Astrocyte of the spinal cord (primary cell): ENCODE measurements around the gene MIDN.
A peak's percentile ranks its signal among the peaks of the same experiment; 100 is the strongest.

Experiments used
- DNase-seq: peaks from one replicate; pipeline ENCODE4 v3.0.0; 2011; ENCODE audit warnings: low read depth, low spot score
- H3K4me3 ChIP-seq: 2 replicates; pipeline ENCODE4 v1.5.1; 2011; ENCODE audit warnings: low read depth, mild to moderate bottlenecking, low read length, moderate library complexity
- in situ Hi-C: cut with HindIII; loops from 2 replicates; pipeline ENCODE4 v1.10.0; 2017; ENCODE audit warnings: low sequenced_read_pairs
- TF ChIP-seq, protein P1 (sequence below): IDR thresholded peaks from 2 replicates; pipeline ENCODE4 v1.5.1; 2012; ENCODE audit warnings: low read depth, mild to moderate bottlenecking, low read length, inconsistent platforms

MIDN gene

DNA sequence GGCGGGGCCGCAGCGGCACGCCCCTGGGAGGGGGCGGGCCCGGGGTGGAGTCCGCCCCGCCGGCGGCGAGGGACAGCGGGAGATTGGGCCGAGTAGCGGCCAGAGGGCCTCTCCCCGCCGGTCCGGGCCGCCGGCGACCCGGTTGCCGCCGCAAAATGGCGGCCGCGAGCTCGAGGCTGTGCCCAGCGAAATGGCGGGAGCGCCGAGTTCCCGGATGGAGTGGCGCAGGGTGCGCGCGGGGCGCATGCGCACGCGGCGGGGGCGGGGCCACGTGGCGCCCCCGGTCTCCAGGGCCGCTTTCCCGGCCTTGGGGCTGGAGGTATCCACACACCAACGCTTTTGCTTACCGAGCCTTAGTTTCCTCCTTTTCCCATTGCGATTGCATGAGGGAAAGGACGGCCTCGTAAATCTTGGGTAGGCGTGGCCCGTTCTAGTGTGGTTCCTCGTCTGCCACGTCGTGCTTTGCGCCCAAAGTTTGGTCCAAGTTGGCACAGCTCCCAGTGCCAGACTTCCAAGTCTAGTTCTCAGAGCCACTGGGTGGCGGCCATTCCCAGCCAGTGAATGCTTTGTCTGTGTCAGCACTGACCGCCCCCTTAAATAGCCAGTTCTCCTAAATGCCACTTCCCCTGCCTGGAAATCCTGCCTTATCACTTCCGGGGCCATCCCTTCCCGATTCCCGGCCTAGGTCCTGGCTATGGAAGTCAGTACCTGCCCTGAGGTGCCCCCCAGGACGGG is 21.3 kb downstream of the MIDN start:
- peak; percentile 87 for DNase-seq
- in situ Hi-C loops, result no loop called here
- peak overlapping the region; percentile 47 for H3K4me3 ChIP-seq
- TF ChIP-seq, protein P1, sequence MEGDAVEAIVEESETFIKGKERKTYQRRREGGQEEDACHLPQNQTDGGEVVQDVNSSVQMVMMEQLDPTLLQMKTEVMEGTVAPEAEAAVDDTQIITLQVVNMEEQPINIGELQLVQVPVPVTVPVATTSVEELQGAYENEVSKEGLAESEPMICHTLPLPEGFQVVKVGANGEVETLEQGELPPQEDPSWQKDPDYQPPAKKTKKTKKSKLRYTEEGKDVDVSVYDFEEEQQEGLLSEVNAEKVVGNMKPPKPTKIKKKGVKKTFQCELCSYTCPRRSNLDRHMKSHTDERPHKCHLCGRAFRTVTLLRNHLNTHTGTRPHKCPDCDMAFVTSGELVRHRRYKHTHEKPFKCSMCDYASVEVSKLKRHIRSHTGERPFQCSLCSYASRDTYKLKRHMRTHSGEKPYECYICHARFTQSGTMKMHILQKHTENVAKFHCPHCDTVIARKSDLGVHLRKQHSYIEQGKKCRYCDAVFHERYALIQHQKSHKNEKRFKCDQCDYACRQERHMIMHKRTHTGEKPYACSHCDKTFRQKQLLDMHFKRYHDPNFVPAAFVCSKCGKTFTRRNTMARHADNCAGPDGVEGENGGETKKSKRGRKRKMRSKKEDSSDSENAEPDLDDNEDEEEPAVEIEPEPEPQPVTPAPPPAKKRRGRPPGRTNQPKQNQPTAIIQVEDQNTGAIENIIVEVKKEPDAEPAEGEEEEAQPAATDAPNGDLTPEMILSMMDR, result peak; percentile 11

DNA sequence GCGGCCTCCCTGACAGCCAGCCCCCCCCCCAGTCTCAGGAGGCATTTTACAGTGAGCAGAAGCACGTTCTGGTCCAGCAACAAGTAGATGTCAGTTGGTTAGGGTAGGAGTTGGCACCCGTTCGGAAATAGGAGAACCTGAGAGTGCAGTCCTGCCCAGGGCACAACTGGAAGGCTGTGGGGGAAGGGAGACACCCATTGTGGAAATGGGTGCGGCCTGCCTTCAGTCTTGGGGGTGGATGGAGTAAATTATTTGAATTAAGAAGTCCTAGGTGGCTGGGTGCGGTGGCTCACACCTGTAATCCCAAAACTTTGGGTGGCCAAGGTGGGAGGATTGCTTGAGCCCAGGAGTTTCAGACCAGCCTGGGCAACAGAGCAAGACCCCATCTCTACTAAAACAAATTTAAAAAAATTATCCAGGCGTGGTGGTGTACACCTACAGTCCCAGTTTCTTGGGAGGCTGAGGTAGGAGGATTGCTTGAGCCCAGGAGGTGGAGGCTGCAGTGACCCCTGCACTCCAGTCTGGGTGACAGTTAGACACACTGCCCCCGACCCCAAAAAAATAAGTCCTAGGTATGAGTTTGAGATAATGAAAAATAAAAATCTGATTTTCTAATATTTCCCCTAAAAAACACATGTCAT is 21.9 kb downstream of the MIDN start:
- in situ Hi-C loops, result no loop called here
- TF ChIP-seq, protein P1, result no peak
- H3K4me3 ChIP-seq, result peak overlapping the region; percentile 47
- no peak for DNase-seq

GRCh38 chr19:1270854-1271527 is 22.6 kb downstream of the MIDN start:
- peak overlapping the region; percentile 47 for H3K4me3 ChIP-seq
- TF ChIP-seq, protein P1, result no peak
- DNase-seq, result no peak
- in situ Hi-C loops, result no loop called here

DNA sequence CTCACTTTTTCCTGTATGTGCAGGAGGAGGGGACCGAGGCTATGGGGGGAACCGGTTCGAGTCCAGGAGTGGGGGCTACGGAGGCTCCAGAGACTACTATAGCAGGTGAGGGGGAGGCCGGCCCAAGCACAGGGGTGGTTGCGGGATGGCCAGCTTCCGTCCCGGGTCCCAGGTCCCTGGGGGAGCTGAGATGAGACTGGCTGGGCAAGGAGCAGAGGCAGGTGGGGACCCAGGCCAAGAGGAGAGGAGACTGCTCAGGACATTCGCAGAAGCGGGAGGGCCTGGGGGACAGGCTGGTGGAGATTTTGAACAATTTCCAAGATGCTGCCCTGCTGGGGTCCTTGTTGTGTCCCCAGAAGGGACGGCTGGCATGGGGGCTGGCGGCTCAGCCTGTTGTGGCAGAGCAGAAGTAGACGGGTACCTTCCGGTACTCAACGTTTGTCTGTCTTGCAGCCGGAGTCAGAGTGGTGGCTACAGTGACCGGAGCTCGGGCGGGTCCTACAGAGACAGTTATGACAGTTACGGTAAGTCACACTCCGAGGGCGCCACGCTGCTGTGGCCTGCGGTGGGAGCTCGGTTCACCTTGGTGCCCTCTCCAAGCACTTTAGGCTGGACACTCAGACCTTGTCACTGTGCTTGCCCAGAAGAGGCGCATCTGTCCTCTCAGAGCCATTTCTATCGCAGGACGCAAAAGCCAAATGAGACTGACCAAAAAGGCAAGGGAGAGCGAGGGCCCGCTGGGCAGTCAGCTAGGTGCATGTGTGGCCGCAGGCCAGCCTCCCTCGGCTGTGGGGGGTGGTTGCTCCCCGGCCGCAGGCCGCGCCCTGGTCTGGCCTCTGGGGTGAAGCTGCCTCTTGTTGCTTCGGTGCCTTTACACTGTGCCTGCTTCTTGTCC is 23.4 kb downstream of the MIDN start:
- TF ChIP-seq, protein P1, result no peak
- DNase-seq, result no peak
- H3K4me3 ChIP-seq, result no peak overlapping the region
- in situ Hi-C loops, result no loop called here

DNA sequence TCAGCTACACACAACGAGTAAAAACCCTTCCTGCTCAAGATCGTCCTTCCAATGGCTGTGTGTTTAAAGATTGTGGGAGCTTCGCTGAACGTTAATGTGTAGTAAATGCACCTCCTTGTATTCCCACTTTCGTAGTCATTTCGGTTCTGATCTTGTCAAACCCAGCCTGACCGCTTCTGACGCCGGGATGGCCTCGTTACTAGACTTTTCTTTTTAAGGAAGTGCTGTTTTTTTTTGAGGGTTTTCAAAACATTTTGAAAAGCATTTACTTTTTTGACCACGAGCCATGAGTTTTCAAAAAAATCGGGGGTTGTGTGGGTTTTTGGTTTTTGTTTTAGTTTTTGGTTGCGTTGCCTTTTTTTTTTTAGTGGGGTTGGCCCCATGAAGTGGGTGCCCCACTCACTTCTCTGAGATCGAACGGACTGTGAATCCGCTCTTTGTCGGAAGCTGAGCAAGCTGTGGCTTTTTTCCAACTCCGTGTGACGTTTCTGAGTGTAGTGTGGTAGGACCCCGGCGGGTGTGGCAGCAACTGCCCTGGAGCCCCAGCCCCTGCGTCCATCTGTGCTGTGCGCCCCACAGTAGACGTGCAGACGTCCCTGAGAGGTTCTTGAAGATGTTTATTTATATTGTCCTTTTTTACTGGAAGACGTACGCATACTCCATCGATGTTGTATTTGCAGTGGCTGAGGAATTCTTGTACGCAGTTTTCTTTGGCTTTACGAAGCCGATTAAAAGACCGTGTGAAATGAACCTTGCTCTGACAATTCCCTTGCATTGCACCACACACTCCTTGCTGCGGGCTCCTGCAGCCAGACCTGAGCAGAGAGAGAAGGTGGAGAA is 24.3 kb downstream of the MIDN start:
- no peak for DNase-seq
- in situ Hi-C loops, result no loop called here
- TF ChIP-seq, protein P1, result no peak

More for the DNA sequence above, 24.3 kb downstream of the MIDN start:
- H3K4me3 ChIP-seq, result no peak overlapping the region
